GM12878 (cell line): ENCODE data around the gene ILF2. TPM values are rescaled to one million over a fixed set of nuclear protein-coding genes. Genes with fewer than 3 reads are reported as not detected.

Source experiments
- ATAC-seq: fragments of 200-7000 bp; cut with Tn5 transposase; 3 replicates; pipeline ENCODE4 v1.9.1; 2020; ENCODE audit warnings: mild to moderate bottlenecking, moderate library complexity
- BruUV-seq: library from RNA; stranded (reverse); fragments of 400-500 nt; replicated peaks from 2 replicates; lab custom pipeline; 2021; lab: Mats Ljungman, UMichigan
- CTCF ChIA-PET: fragments of 300-600 bp; sonication (Branson Sonifier 250); formaldehyde crosslinking; extraction: SDS; loops from one replicate; lab custom pipeline; 2021; ENCODE audit warnings: inconsistent platforms; lab: Yijun Ruan, JAX
- POLR2A ChIA-PET: fragments of 350-600 bp; formaldehyde crosslinking; extraction: SDS; loops from one replicate; lab custom pipeline; 2021; ENCODE audit warnings: inconsistent platforms; lab: Charles Lee
- RAD21 ChIA-PET: fragments of 300-600 bp; sonication (Branson Sonifier 250); formaldehyde crosslinking; loops from one replicate; lab custom pipeline; 2023; ENCODE audit warnings: antibody characterized with exemption; ENCODE audit not compliant: unreplicated experiment; lab: Charles Lee
- SMC1A ChIA-PET: fragments of 300-600 bp; sonication (Branson Sonifier 250); formaldehyde crosslinking; loops from one replicate; lab custom pipeline; 2023; ENCODE audit not compliant: unreplicated experiment, uncharacterized antibody; lab: Charles Lee
- DNase-seq: peaks from one replicate; pipeline ENCODE4 v3.0.0-alpha.2; 2011; ENCODE audit warnings: low read depth, low spot score
- FAIRE-seq: peaks from 3 replicates; lab custom pipeline; 2011; peaks lifted over from hg19 to GRCh38; lab: Jason Lieb, UNC
- H2AFZ ChIP-seq: 2 replicates; pipeline ENCODE4 v1.6.0; 2011; ENCODE audit warnings: low read depth, low read length, control low read depth; ENCODE audit not compliant: control insufficient read depth
- H3K27ac ChIP-seq: 2 replicates; pipeline ENCODE4 v1.5.1; 2011; ENCODE audit warnings: control low read depth; ENCODE audit not compliant: control insufficient read depth, insufficient read depth
- H3K27me3 ChIP-seq, 2 experiments: replicated peaks in 1 of 2; 2 replicates each; pipeline versions ENCODE4 v1.6.0 to v1.6.1; 2011; ENCODE audit warnings: low read length in 1 of 2; ENCODE audit not compliant: control insufficient read depth in 2 of 2, insufficient read depth in 2 of 2
- H3K36me3 ChIP-seq, 2 experiments: 2 replicates each; pipeline ENCODE4 v1.5.1; 2011; ENCODE audit warnings: low read length in 1 of 2; ENCODE audit not compliant: control insufficient read depth in 2 of 2, insufficient read depth in 2 of 2
- H3K4me1 ChIP-seq: 2 replicates; pipeline ENCODE4 v1.6.1; 2011; ENCODE audit warnings: mild to moderate bottlenecking, low read length, moderate library complexity, mixed read lengths; ENCODE audit not compliant: control insufficient read depth, insufficient read depth
- H3K4me2 ChIP-seq: 2 replicates; pipeline ENCODE4 v1.6.0; 2011; ENCODE audit warnings: control low read depth; ENCODE audit not compliant: control insufficient read depth, insufficient read depth
- H3K4me3 ChIP-seq: fragments of 200-600 bp; sonication (generic); 2 replicates; pipeline ENCODE4 v1.5.1; 2016
- H3K79me2 ChIP-seq: 2 replicates; pipeline ENCODE4 v1.6.0; 2011; ENCODE audit warnings: low read length; ENCODE audit not compliant: control insufficient read depth, insufficient read depth
- H3K9ac ChIP-seq: 2 replicates; pipeline ENCODE4 v1.8.0; 2011; ENCODE audit warnings: low read length, control low read depth, mixed read lengths; ENCODE audit not compliant: control insufficient read depth, insufficient read depth
- H3K9me3 ChIP-seq: replicated peaks from 3 replicates; pipeline ENCODE4 v1.5.1; 2011; ENCODE audit warnings: mild to moderate bottlenecking, low read length; ENCODE audit not compliant: control insufficient read depth, insufficient read depth
- H4K20me1 ChIP-seq: 2 replicates; pipeline ENCODE4 v1.6.0; 2011; ENCODE audit not compliant: control insufficient read depth, insufficient read depth
- BCLAF1 ChIP-seq: fragments of 450-650 bp; IDR thresholded peaks from 2 replicates; pipeline ENCODE4 v1.6.1; 2017; ENCODE audit warnings: antibody characterized with exemption, mild to moderate bottlenecking, moderate library complexity
- CREM ChIP-seq: IDR thresholded peaks from 2 replicates; pipeline ENCODE4 v1.6.1; 2014; ENCODE audit warnings: antibody characterized with exemption, low read depth
- KAT2A ChIP-seq: conservative IDR thresholded peaks from 2 replicates; pipeline ENCODE4 v1.6.1; 2011; ENCODE audit warnings: low read depth, low read length; ENCODE audit not compliant: control insufficient read depth
- RAD51 ChIP-seq: fragments of 450-650 bp; IDR thresholded peaks from 2 replicates; pipeline ENCODE4 v1.6.1; 2016; ENCODE audit warnings: moderate library complexity, mild to moderate bottlenecking, inconsistent platforms
- SMAD1 ChIP-seq: fragments of 450-650 bp; IDR thresholded peaks from 2 replicates; pipeline ENCODE4 v1.6.1; 2018; ENCODE audit warnings: mild to moderate bottlenecking, low read depth; ENCODE audit not compliant: partially characterized antibody
- SPI1 ChIP-seq: IDR thresholded peaks from 2 replicates; pipeline ENCODE4 v1.6.1; 2011; ENCODE audit warnings: low read depth, mild to moderate bottlenecking, low read length, moderate library complexity, borderline replicate concordance; ENCODE audit not compliant: insufficient read depth
- SRF ChIP-seq, 2 experiments: IDR thresholded peaks; 2 replicates each; pipeline ENCODE4 v1.6.1; 2011; ENCODE audit warnings: low read depth in 2 of 2, low read length in 2 of 2, mild to moderate bottlenecking in 1 of 2, moderate library complexity in 1 of 2
- ZBTB33 ChIP-seq: fragments of 450-650 bp; IDR thresholded peaks from 2 replicates; pipeline ENCODE4 v1.6.1; 2017; ENCODE audit warnings: mild to moderate bottlenecking
- ZNF384 ChIP-seq: IDR thresholded peaks from 2 replicates; pipeline ENCODE4 v1.6.1; 2012; ENCODE audit warnings: low read depth, mild to moderate bottlenecking, low read length, improper control_type of control experiment, borderline replicate concordance
- ZSCAN29 ChIP-seq: fragments of 450-650 bp; IDR thresholded peaks from 2 replicates; pipeline ENCODE4 v1.6.1; 2017; ENCODE audit warnings: mild to moderate bottlenecking, moderate library complexity
- WGBS: methylation state at CpG from one replicate; pipeline ENCODE4 v1.1.6; 2016; ENCODE audit warnings: low lambda C conversion rate; ENCODE audit not compliant: insufficient replicate concordance, insufficient coverage; ENCODE audit errors: missing lambda C conversion rate; 5-methylcytosine and 5-hydroxymethylcytosine counted together
- in situ Hi-C: fragments of 300-500 bp; cut with MboI; formaldehyde crosslinking; loops from 9 replicates; pipeline ENCODE4 v1.14.3; 2018; ENCODE audit warnings: mixed read lengths
- intact Hi-C: fragments of 100-400 bp; cut with micrococcal nuclease; formaldehyde crosslinking; loops from one replicate; pipeline ENCODE4 v1.14.2; 2022; ENCODE audit not compliant: unreplicated experiment
- polyA plus RNA-seq, 11 experiments: library from polyadenylated mRNA; depleted of rRNA in 4 of 11; unstranded in 6 of 11; stranded (reverse) in 5 of 11; fragments of >200 nt; fragmentation: Nextera tagmentation in 4 of 11; fragmentation: Illumina TruSeq in 1 of 11; extraction: Ambion mirVana in 4 of 11; extraction: Trizol in 1 of 11; gene quantifications; 1 replicate in 1 of 11; 2 replicates in 10 of 11; pipeline versions ENCODE4 v1.2.1 to v1.2.3, GENCODE V29; 2011 to 2016; ENCODE audit warnings: inconsistent platforms in 2 of 11, missing spikeins in 2 of 11, low read depth in 1 of 11
- total RNA-seq, 4 experiments: library from RNA; depleted of rRNA in 3 of 4; stranded (reverse); fragments of >200 nt in 3 of 4; fragmentation: Illumina TruSeq in 1 of 4; extraction: Trizol in 1 of 4; gene quantifications; 2 replicates each; pipeline versions ENCODE4 v1.2.1 to v1.2.3, GENCODE V29; 2013 to 2021
- TF ChIP-seq, protein P1 (sequence below): fragments of 450-650 bp; IDR thresholded peaks from 2 replicates; pipeline ENCODE4 v1.6.1; 2016; ENCODE audit warnings: mild to moderate bottlenecking
- TF ChIP-seq, protein P2 (sequence below): IDR thresholded peaks from 2 replicates; pipeline ENCODE4 v1.6.1; 2011; ENCODE audit warnings: low read depth, mild to moderate bottlenecking, low read length, moderate library complexity, borderline replicate concordance; ENCODE audit errors: extremely low read depth
- TF ChIP-seq, protein P3 (sequence below): IDR thresholded peaks from 2 replicates; pipeline ENCODE4 v1.6.1; 2012; ENCODE audit warnings: low read length, inconsistent platforms

ILF2 gene
- total and polyA plus RNA-seq, 10 of the 15 experiments (the other 5 are each of a cell fraction or from before 2014, with no cell fraction given), result 261 to 520 (median 449) TPM

DNA sequence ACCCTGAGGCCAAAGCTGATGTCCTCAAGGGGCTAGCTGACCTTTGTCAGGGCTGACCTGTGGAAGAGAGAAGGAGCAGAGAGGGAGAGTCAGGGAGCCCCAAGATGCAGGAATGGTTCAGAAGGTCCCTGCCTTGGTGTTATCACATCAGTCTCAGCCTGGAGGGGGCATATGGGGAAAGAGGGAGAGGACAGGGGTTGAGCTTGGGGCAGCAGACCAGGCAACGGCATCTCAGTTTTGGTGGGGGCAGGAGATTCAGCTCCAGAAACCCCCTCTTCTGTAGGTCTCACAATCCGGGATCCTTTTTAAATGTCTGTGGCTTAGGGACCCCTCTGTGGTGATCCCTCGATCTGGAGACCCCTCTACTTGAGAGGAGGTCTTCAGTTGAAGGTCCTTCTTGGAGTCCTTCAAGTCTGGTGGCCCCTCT, 44.3 kb downstream of the ILF2 start (continued):
- TF ChIP-seq, protein P1, sequence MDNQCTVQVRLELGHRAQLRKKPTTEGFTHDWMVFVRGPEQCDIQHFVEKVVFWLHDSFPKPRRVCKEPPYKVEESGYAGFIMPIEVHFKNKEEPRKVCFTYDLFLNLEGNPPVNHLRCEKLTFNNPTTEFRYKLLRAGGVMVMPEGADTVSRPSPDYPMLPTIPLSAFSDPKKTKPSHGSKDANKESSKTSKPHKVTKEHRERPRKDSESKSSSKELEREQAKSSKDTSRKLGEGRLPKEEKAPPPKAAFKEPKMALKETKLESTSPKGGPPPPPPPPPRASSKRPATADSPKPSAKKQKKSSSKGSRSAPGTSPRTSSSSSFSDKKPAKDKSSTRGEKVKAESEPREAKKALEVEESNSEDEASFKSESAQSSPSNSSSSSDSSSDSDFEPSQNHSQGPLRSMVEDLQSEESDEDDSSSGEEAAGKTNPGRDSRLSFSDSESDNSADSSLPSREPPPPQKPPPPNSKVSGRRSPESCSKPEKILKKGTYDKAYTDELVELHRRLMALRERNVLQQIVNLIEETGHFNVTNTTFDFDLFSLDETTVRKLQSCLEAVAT, result no peak
- TF ChIP-seq, all 136 proteins: peak for 0

- WGBS, result 70% methylated on average over 10 of the region's 10 CpGs
- no peaks in the 10 kb centered on the region for H3K9me3 ChIP-seq
- no peak overlapping the region for H3K9ac ChIP-seq
- no peaks in the 10 kb centered on the region for H3K27me3 ChIP-seq
- no peaks in the 10 kb centered on the region for H4K20me1 ChIP-seq
- H3K4me3 ChIP-seq, result no peak overlapping the region
- intact Hi-C loops, result no loop called here
- H3K27ac ChIP-seq, result no peak overlapping the region
- FAIRE-seq (no peak), DNase-seq (no peak), ATAC-seq (no peak)
- RAD21 ChIA-PET, result no interaction called here
- SMC1A ChIA-PET, result interaction anchor here (4.9 kb wide), 1 partner anchor 53 kb away, joined by 31 read pairs; no protein-coding TSS in a partner anchor
- H3K36me3 ChIP-seq, result no peaks in the 10 kb centered on the region
- H3K79me2 ChIP-seq, result no peaks in the 10 kb centered on the region
- POLR2A ChIA-PET, result interaction anchor here (0.7 kb wide), 2 partner anchors 59 to 1645 kb away, joined by 3 read pairs; partner anchors contain the start of gene S100A2
- no TSS peak for BruUV-seq
- in situ Hi-C loops, result no loop called here
- H3K4me2 ChIP-seq, result no peak overlapping the region
- peaks cover 14% of the 10 kb centered on the region for H3K4me1 ChIP-seq
- no peak overlapping the region for H2AFZ ChIP-seq
- CTCF ChIA-PET, result interaction anchor here (1.0 to 2.2 kb wide), 3 partner anchors 9 to 114 kb away, joined by 3 to 8 read pairs (median 4); partner anchors contain the start of gene CHTOP
- TF ChIP-seq BCLAF1 (no peak), SMAD1 (no peak), CREM (no peak), RAD51 (no peak), ZNF384 (no peak), SPI1 (no peak), SRF (IDR thresholded peaks at IDR 0.05; ENCODE audit: low read depth in 2 of 2, low read length in 2 of 2) (no peak), ZBTB33 (no peak), ZSCAN29 (no peak), KAT2A (no peak)
- TF ChIP-seq, protein P2, sequence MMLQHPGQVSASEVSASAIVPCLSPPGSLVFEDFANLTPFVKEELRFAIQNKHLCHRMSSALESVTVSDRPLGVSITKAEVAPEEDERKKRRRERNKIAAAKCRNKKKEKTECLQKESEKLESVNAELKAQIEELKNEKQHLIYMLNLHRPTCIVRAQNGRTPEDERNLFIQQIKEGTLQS, result no peak
- TF ChIP-seq, protein P3, sequence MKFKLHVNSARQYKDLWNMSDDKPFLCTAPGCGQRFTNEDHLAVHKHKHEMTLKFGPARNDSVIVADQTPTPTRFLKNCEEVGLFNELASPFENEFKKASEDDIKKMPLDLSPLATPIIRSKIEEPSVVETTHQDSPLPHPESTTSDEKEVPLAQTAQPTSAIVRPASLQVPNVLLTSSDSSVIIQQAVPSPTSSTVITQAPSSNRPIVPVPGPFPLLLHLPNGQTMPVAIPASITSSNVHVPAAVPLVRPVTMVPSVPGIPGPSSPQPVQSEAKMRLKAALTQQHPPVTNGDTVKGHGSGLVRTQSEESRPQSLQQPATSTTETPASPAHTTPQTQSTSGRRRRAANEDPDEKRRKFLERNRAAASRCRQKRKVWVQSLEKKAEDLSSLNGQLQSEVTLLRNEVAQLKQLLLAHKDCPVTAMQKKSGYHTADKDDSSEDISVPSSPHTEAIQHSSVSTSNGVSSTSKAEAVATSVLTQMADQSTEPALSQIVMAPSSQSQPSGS, result no peak
These were observed 45.7 kb downstream of the ILF2 start for GRCh38 chr1:153624965-153625611.
